Large intestine (tissue), 3 donors: ENCODE measurements around the gene CNTLN. TPM values are rescaled to one million over a fixed set of nuclear protein-coding genes. Genes with fewer than 3 reads are reported as not detected.

Source experiments
- DNase-seq, 2 donors: peaks; one replicate each; pipeline versions ENCODE4 v3.0.0 to v3.0.0-alpha.2; 2013
- H3K27ac ChIP-seq: one replicate; pipeline ENCODE4 v1.5.1; 2013; ENCODE audit warnings: low read length
- H3K27me3 ChIP-seq: 2 replicates; pipeline ENCODE4 v1.6.1; 2013; ENCODE audit warnings: low read length; ENCODE audit not compliant: control insufficient read depth, insufficient read depth
- H3K36me3 ChIP-seq: 2 replicates; pipeline ENCODE4 v1.6.1; 2013; ENCODE audit warnings: low read length; ENCODE audit not compliant: control insufficient read depth, insufficient read depth
- H3K4me1 ChIP-seq: one replicate; pipeline ENCODE4 v1.6.1; 2013; ENCODE audit warnings: low read length; ENCODE audit not compliant: control insufficient read depth, insufficient read depth
- H3K4me3 ChIP-seq: one replicate; pipeline ENCODE4 v1.5.1; 2013; ENCODE audit warnings: low read length
- H3K9me3 ChIP-seq: one replicate; pipeline ENCODE4 v1.6.1; 2013; ENCODE audit warnings: mild to moderate bottlenecking, low read depth, low read length, moderate library complexity; ENCODE audit not compliant: control insufficient read depth
- WGBS: methylation state at CpG from one replicate; pipeline ENCODE4 v1.1.5; 2013; ENCODE audit warnings: low lambda C conversion rate; ENCODE audit not compliant: insufficient coverage; 5-methylcytosine and 5-hydroxymethylcytosine counted together
- polyA plus RNA-seq: library from polyadenylated mRNA; unstranded; fragments of 120-200 nt; gene quantifications from one replicate; pipeline ENCODE4 v1.2.1, GENCODE V29; 2013

Gene CNTLN
- polyA plus RNA-seq, 1 donor: 4.5 TPM

DNA sequence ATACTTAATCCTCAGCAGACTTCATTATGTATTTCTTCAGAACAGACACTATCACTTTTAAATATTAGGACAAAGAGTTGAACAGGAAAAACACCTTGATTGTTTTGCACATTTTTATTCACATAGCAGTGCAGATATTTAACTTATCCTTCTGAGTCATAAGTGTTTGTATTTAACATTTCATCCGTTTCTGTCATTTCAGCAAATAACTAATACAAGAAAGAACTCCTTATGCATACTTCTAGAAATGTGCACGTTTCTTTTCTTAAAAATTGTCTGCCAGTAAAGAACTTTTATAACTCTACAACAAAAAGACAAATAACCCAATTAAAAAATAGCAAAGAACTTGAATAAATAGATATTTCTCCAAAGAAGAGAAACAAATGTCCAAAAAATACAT lies 3.3 kb upstream of the CNTLN start:
- no peak overlapping the region for H3K27ac ChIP-seq
- no peaks in the 10 kb centered on the region for H3K4me1 ChIP-seq
- no peaks in the 10 kb centered on the region for H3K27me3 ChIP-seq
- no peaks in the 10 kb centered on the region for H3K36me3 ChIP-seq
- H3K4me3 ChIP-seq: no peak overlapping the region
- 90% methylated on average over 1 of the region's 2 CpGs for WGBS
- DNase-seq: no peak
- H3K9me3 ChIP-seq: no peaks in the 10 kb centered on the region

DNA sequence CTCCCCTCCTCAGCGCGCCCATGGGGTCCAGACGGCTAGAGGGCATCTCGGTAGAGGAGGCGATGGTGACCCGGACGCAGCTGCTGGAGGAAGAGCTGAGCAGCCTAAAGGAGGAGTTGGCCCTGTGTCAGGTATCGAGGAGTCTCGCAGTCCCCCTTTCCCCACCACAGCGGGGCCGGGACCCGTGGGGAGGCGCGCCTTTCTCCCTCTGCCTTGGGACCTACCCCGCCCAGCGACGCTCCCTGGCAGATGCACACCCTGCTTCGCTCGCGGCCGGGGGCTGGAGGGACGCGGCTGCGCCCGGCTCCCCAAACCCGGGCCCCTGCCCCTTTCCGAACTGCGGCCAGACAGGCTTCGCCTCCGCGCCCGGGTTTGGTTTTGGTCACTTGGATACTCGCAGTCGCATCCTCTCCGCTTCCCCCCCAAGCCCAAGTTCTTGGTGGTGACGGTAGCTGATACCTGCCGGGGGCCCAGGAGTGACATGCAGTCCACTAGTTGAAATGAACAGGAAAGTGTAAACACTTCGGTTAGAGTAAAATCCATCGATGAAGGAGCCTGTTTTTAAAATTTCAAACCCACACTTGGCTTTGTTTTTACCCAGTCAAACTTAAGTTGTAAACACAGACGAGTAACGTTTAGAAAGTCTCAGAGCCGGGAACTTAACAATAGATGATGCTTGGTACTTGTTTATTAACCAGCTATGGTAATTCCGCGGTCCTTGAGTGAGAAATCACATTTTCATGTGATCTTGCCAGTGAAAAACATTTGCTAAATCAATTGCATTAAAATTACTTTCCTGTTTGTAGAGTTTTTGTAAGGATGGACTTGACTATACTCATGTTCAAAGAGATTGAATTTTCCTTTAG lies 688 bp downstream of the CNTLN start:
- WGBS: 20% methylated on average over 1 of the region's 44 CpGs

DNA sequence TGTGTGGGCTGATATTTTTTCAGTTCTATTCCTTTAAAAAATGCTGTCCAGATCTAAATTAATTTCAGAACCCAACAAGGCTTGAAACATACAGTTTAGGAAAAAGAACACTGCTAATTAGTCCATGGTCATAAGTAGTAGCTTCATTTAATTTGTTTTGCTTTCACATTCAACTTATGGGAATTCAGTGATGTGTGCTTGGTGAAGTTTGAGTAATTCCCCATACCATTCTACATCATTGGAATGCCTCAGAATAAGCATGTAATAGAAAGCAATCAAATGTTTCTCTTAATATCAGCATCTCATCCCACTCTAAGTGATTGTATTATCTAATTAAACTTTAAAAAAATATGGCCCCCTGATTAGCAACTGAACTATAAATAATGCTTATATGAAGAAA lies 2.7 kb downstream of the CNTLN start:
- no peaks in the 10 kb centered on the region for H3K36me3 ChIP-seq
- H3K27me3 ChIP-seq: no peaks in the 10 kb centered on the region
- H3K4me3 ChIP-seq: no peak overlapping the region
- H3K9me3 ChIP-seq: no peaks in the 10 kb centered on the region
- no peak overlapping the region for H3K27ac ChIP-seq
- DNase-seq: no peak
- H3K4me1 ChIP-seq: no peaks in the 10 kb centered on the region

More for the DNA sequence above, 688 bp downstream of the CNTLN start:
- H3K27me3 ChIP-seq: no peaks in the 10 kb centered on the region
- no peaks in the 10 kb centered on the region for H3K4me1 ChIP-seq
- H3K36me3 ChIP-seq: no peaks in the 10 kb centered on the region
- no peaks in the 10 kb centered on the region for H3K9me3 ChIP-seq
- peak overlapping the region; percentile 57 for H3K27ac ChIP-seq
- DNase-seq: peak; percentile 19 to 40
- peak overlapping the region; percentile 83 for H3K4me3 ChIP-seq

DNA sequence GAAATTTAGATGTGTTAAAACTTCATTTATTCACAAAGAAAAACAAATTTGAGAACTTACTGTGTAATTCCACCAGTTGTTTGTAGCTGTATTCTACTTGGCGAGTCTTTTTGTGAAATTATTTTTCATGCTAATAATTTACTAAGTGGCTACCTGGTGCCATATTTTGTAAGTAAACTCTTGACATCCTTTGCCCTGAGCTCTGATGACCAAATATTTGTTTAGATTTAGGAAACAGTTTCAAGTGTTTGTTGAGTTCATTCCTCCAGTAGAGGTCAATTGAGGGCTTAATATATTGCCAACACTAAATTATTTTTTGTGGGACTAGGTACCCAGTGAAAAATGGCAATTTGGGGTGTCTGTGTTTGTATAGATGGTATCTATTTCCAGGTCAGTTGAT lies 3.7 kb downstream of the CNTLN start:
- Histone ChIP-seq H3K9me3 (no peaks in the 10 kb centered on the region), H3K27ac (no peak overlapping the region), H3K27me3 (no peaks in the 10 kb centered on the region), H3K4me3 (no peak overlapping the region), H3K4me1 (no peaks in the 10 kb centered on the region), H3K36me3 (peaks cover 2% of the 10 kb centered on the region)
- DNase-seq: no peak
- no CpG with 5 or more reads among the region's 1 CpG for WGBS

DNA sequence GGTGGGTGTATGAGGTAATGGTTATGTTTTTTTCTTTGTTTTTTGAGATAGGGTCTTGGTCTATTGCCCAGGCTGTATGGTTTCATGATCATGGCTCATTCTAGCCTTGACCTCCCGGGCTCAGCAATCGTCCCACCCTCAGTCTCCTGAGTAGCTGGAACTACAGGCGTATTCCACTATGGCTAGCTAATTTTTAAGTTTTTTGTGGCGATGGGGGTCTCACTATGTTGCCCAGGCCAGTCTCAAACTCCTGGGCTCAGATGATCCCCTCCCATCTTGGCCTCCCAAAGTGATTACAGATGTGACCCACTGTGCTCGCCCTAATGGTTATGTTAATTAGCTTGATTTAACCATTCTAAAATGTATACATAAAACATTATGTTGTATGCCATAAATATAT lies 5.6 kb downstream of the CNTLN start:
- WGBS: 100% methylated on average over 1 of the region's 5 CpGs
- DNase-seq: no peak
- peaks cover 4% of the 10 kb centered on the region for H3K36me3 ChIP-seq

DNA sequence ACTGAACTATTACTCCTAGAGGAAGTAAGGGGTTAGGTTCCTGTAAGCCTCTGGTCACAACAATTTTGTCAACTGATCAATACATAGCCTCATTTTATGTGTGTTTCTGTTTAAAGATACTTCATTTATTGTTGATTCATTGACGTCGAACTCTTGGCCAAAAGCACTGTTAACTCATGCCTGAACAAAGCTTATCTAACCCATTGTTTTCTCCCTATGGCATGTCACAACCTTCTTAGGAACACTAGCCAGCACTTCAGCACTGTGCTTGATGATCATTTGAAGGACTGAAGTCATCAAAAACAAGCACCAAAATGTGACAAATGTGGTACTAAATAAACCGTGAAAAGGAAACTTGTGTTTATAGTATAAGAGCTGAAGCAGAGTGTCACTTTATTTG lies 13.5 kb downstream of the CNTLN start:
- 100% methylated on average over 1 of the region's 3 CpGs for WGBS
- H3K9me3 ChIP-seq: no peaks in the 10 kb centered on the region

More for the DNA sequence above, 5.6 kb downstream of the CNTLN start:
- H3K4me3 ChIP-seq: no peak overlapping the region
- H3K27ac ChIP-seq: no peak overlapping the region
- H3K4me1 ChIP-seq: no peaks in the 10 kb centered on the region
- no peaks in the 10 kb centered on the region for H3K27me3 ChIP-seq
- no peaks in the 10 kb centered on the region for H3K9me3 ChIP-seq

DNA sequence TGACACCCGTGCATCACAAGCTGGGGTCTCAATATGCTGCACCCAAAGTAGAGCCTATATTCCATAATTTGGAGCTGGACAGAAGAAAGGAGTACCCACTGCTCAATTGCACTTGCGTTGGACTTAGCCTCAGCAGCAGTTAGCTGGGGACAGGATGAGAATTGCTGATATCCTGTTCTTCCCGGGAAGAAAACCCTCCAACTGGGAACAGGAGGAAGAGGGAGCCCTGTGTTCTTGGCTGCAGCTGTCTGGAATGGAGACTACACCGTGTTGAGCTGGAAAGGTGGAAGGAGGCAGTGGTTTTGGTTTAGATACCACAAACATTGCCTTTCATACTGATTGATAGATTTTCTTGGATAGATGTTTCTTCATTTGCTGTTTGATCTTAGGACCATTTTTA lies 24.6 kb downstream of the CNTLN start:
- peaks cover 3% of the 10 kb centered on the region for H3K36me3 ChIP-seq
- no peaks in the 10 kb centered on the region for H3K9me3 ChIP-seq
- H3K27ac ChIP-seq: no peak overlapping the region
- DNase-seq: no peak
- H3K4me1 ChIP-seq: no peaks in the 10 kb centered on the region
- WGBS: no CpG with 5 or more reads among the region's 4 CpGs
- H3K4me3 ChIP-seq: no peak overlapping the region
- H3K27me3 ChIP-seq: no peaks in the 10 kb centered on the region

More for the DNA sequence above, 13.5 kb downstream of the CNTLN start:
- no peak overlapping the region for H3K27ac ChIP-seq
- no peak for DNase-seq
- peaks cover 4% of the 10 kb centered on the region for H3K36me3 ChIP-seq
- H3K27me3 ChIP-seq: no peaks in the 10 kb centered on the region
- no peaks in the 10 kb centered on the region for H3K4me1 ChIP-seq
- no peak overlapping the region for H3K4me3 ChIP-seq

DNA sequence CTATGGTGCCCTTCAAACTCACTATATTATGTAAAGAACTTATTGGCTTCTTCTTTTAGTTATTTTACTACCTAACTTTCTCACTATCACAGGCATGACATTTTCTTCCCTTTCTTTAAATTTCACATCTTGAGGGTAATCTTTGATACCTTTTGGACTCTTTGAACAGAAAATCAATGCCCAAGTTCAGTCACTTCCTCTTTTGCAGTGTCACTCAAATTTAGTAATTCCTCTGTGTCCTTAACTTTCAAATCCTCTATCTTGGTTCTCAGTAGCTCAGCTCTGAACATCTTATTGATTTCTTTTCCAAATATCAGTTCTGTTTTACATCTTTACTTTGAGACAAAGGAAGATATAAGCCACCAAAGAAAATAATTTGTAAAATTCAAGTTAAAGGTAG lies 25.5 kb downstream of the CNTLN start:
- no peak for DNase-seq
- H3K9me3 ChIP-seq: no peaks in the 10 kb centered on the region
- H3K27me3 ChIP-seq: no peaks in the 10 kb centered on the region
- H3K4me1 ChIP-seq: no peaks in the 10 kb centered on the region
- no peak overlapping the region for H3K27ac ChIP-seq
- H3K4me3 ChIP-seq: no peak overlapping the region
- H3K36me3 ChIP-seq: no peaks in the 10 kb centered on the region

DNA sequence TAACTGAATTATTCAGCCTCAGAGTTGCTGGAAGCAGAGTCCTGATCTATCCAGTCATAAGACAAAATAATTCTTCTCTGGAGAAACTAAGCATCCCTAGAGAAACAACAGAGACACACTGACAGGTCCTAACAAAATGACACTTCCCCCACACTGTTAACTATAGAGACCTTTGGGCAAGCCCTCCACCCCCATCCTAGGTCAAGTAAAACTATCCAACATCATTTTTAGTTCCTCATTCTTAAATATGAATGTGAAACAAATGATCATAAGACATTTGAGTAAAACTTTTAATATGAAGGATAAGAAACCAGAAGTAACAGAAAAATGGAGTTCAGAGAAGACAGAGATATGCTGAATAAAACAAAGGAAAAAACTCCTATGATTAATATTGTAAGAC lies 30.9 kb downstream of the CNTLN start:
- H3K27me3 ChIP-seq: no peaks in the 10 kb centered on the region
- no peaks in the 10 kb centered on the region for H3K4me1 ChIP-seq
- no peak for DNase-seq
- no peak overlapping the region for H3K27ac ChIP-seq
- no peaks in the 10 kb centered on the region for H3K9me3 ChIP-seq
- H3K36me3 ChIP-seq: no peaks in the 10 kb centered on the region
- no peak overlapping the region for H3K4me3 ChIP-seq

DNA sequence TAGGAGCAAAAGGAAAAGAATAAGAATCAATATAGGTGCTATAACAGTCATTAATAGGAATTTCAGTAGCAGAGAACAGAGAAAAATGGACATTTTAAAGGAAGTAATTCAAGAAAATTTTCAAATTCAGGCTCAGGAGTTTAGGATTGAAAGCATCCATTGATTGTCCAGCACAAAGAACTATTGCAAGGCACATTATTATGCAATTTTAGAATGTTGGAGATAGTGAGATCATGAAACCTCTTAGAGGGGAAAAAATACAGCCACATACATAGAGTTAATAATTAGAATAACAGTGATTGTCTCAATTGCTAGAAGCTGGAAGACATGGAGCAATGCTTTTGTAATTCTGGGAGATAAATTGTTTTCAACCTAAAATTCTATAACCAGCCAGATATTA lies 31.5 kb downstream of the CNTLN start:
- DNase-seq: no peak
- H3K4me1 ChIP-seq: no peaks in the 10 kb centered on the region
- H3K9me3 ChIP-seq: no peaks in the 10 kb centered on the region
- no peaks in the 10 kb centered on the region for H3K27me3 ChIP-seq
- H3K4me3 ChIP-seq: no peak overlapping the region
- no peak overlapping the region for H3K27ac ChIP-seq
- H3K36me3 ChIP-seq: no peaks in the 10 kb centered on the region

DNA sequence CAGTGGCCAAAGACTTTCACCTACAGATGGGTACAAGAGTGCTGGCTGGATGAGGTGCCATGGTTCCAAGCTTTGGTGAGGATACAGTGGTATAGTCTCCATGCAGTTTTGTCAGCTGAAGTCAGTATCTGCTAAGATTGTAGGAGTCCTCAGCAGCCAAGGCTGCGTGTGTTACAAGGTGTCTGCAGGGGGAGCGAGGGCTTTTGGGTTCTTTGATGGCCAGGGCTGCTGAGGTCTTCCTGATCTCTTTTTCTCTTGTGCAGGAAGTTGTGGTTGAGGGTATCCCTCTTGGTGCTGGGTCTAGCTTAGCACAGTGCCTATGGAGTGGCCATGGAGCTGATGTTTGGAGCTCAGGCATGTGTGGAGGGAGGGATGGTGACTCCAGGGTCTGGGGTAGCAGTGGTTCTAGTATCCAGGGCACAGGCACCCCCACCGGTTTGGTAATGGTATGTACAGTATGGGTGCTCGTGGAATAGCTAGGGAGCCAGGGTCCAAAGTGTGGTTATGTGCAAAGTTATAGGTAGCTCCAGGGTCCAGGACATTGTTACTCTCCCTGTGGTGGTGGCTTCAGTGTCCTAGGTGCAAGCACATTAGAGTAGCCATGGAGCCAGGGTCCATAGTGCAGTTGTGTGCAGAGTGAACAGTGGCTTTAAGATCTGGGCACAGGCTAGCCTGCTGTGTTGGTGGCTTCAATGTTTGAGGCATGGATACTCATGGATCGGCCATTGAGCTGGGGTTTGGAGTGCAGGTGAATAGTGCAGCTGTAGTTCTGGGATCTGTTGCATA lies 36.7 kb downstream of the CNTLN start:
- H3K27ac ChIP-seq: no peak overlapping the region
- H3K36me3 ChIP-seq: no peaks in the 10 kb centered on the region
- no peak for DNase-seq
- H3K9me3 ChIP-seq: no peaks in the 10 kb centered on the region
- no peaks in the 10 kb centered on the region for H3K27me3 ChIP-seq
- WGBS: no CpG with 5 or more reads among the region's 5 CpGs
- no peak overlapping the region for H3K4me3 ChIP-seq
- no peaks in the 10 kb centered on the region for H3K4me1 ChIP-seq
